ENCODE results near the gene MAGI2. TPM values are rescaled to one million over a fixed set of nuclear protein-coding genes. Genes with fewer than 3 reads are reported as not detected.

MAGI2 gene
- total and polyA plus RNA-seq, 2 experiments from 2014 or later: 10.4 to 26.4 TPM

DNA sequence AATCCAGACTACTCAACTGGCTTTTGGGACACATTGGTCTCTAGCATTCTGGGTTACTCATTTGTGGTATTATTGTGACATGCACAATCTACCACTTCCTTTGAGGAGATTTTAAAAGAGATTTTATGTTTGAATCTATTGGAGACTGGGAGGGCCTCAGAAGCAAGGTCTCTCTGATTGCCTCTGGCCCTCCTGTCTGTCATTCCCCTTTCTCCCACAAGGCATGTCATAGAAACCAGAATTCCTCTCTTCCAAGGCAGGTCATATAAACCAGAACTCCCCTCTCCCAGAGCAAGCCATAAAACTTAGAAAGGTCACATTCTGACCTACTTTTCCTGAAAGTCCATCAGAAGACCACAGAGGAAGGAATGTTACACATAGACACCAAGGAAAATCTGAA lies 877.2 kb downstream of the MAGI2 start:
- no peak overlapping the region for H3K4me3 Mint-ChIP-seq
- H3K27me3 ChIP-seq (ENCODE audit: insufficient read depth): no peaks in the 10 kb centered on the region
- no peaks in the 10 kb centered on the region for H4K20me1 ChIP-seq (replicated peaks; ENCODE audit: insufficient read depth)
- no peaks in the 10 kb centered on the region for H3K36me3 ChIP-seq (ENCODE audit: insufficient read depth)
- no peaks in the 10 kb centered on the region for H3K36me3 Mint-ChIP-seq (ENCODE audit: low read depth)
- H3K9me3 Mint-ChIP-seq: no peaks in the 10 kb centered on the region
- ATAC-seq: peak; percentile 60
- no peak overlapping the region for H3K4me3 ChIP-seq
- TF ChIP-seq ZNF331 (CRISPR knock-in tag; IDR thresholded peaks at IDR 0.05; ENCODE audit: low read depth) (no peak), CREB1 (CRISPR knock-in tag; IDR thresholded peaks at IDR 0.05; ENCODE audit: low read depth) (no peak), POLR2AphosphoS5 (IDR thresholded peaks at IDR 0.05; ENCODE audit: low read depth) (no peak), ZNF114 (CRISPR knock-in tag; IDR thresholded peaks at IDR 0.05) (no peak), EZH2phosphoT487 (IDR thresholded peaks at IDR 0.05; ENCODE audit: unreplicated experiment) (no peak), STAT1 (IDR thresholded peaks at IDR 0.05; ENCODE audit: unreplicated experiment) (no peak), JUNB (IDR thresholded peaks at IDR 0.05; ENCODE audit: unreplicated experiment) (no peak), EZH2 (IDR thresholded peaks at IDR 0.05; ENCODE audit: low read depth, unreplicated experiment) (no peak), NANOG (IDR thresholded peaks at IDR 0.05; ENCODE audit: borderline replicate concordance) (no peak)
- TF ChIP-seq, protein P1, sequence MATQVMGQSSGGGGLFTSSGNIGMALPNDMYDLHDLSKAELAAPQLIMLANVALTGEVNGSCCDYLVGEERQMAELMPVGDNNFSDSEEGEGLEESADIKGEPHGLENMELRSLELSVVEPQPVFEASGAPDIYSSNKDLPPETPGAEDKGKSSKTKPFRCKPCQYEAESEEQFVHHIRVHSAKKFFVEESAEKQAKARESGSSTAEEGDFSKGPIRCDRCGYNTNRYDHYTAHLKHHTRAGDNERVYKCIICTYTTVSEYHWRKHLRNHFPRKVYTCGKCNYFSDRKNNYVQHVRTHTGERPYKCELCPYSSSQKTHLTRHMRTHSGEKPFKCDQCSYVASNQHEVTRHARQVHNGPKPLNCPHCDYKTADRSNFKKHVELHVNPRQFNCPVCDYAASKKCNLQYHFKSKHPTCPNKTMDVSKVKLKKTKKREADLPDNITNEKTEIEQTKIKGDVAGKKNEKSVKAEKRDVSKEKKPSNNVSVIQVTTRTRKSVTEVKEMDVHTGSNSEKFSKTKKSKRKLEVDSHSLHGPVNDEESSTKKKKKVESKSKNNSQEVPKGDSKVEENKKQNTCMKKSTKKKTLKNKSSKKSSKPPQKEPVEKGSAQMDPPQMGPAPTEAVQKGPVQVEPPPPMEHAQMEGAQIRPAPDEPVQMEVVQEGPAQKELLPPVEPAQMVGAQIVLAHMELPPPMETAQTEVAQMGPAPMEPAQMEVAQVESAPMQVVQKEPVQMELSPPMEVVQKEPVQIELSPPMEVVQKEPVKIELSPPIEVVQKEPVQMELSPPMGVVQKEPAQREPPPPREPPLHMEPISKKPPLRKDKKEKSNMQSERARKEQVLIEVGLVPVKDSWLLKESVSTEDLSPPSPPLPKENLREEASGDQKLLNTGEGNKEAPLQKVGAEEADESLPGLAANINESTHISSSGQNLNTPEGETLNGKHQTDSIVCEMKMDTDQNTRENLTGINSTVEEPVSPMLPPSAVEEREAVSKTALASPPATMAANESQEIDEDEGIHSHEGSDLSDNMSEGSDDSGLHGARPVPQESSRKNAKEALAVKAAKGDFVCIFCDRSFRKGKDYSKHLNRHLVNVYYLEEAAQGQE (IDR thresholded peaks at IDR 0.05; ENCODE audit: unreplicated experiment): no peak
- TF ChIP-seq, protein P2, sequence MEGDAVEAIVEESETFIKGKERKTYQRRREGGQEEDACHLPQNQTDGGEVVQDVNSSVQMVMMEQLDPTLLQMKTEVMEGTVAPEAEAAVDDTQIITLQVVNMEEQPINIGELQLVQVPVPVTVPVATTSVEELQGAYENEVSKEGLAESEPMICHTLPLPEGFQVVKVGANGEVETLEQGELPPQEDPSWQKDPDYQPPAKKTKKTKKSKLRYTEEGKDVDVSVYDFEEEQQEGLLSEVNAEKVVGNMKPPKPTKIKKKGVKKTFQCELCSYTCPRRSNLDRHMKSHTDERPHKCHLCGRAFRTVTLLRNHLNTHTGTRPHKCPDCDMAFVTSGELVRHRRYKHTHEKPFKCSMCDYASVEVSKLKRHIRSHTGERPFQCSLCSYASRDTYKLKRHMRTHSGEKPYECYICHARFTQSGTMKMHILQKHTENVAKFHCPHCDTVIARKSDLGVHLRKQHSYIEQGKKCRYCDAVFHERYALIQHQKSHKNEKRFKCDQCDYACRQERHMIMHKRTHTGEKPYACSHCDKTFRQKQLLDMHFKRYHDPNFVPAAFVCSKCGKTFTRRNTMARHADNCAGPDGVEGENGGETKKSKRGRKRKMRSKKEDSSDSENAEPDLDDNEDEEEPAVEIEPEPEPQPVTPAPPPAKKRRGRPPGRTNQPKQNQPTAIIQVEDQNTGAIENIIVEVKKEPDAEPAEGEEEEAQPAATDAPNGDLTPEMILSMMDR (conservative IDR thresholded peaks at IDR 0.05; ENCODE audit: low read depth in 2 of 2): no peak
- TF ChIP-seq, protein P3, sequence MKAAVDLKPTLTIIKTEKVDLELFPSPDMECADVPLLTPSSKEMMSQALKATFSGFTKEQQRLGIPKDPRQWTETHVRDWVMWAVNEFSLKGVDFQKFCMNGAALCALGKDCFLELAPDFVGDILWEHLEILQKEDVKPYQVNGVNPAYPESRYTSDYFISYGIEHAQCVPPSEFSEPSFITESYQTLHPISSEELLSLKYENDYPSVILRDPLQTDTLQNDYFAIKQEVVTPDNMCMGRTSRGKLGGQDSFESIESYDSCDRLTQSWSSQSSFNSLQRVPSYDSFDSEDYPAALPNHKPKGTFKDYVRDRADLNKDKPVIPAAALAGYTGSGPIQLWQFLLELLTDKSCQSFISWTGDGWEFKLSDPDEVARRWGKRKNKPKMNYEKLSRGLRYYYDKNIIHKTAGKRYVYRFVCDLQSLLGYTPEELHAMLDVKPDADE (IDR thresholded peaks at IDR 0.05): no peak
- TF ChIP-seq, protein P4, sequence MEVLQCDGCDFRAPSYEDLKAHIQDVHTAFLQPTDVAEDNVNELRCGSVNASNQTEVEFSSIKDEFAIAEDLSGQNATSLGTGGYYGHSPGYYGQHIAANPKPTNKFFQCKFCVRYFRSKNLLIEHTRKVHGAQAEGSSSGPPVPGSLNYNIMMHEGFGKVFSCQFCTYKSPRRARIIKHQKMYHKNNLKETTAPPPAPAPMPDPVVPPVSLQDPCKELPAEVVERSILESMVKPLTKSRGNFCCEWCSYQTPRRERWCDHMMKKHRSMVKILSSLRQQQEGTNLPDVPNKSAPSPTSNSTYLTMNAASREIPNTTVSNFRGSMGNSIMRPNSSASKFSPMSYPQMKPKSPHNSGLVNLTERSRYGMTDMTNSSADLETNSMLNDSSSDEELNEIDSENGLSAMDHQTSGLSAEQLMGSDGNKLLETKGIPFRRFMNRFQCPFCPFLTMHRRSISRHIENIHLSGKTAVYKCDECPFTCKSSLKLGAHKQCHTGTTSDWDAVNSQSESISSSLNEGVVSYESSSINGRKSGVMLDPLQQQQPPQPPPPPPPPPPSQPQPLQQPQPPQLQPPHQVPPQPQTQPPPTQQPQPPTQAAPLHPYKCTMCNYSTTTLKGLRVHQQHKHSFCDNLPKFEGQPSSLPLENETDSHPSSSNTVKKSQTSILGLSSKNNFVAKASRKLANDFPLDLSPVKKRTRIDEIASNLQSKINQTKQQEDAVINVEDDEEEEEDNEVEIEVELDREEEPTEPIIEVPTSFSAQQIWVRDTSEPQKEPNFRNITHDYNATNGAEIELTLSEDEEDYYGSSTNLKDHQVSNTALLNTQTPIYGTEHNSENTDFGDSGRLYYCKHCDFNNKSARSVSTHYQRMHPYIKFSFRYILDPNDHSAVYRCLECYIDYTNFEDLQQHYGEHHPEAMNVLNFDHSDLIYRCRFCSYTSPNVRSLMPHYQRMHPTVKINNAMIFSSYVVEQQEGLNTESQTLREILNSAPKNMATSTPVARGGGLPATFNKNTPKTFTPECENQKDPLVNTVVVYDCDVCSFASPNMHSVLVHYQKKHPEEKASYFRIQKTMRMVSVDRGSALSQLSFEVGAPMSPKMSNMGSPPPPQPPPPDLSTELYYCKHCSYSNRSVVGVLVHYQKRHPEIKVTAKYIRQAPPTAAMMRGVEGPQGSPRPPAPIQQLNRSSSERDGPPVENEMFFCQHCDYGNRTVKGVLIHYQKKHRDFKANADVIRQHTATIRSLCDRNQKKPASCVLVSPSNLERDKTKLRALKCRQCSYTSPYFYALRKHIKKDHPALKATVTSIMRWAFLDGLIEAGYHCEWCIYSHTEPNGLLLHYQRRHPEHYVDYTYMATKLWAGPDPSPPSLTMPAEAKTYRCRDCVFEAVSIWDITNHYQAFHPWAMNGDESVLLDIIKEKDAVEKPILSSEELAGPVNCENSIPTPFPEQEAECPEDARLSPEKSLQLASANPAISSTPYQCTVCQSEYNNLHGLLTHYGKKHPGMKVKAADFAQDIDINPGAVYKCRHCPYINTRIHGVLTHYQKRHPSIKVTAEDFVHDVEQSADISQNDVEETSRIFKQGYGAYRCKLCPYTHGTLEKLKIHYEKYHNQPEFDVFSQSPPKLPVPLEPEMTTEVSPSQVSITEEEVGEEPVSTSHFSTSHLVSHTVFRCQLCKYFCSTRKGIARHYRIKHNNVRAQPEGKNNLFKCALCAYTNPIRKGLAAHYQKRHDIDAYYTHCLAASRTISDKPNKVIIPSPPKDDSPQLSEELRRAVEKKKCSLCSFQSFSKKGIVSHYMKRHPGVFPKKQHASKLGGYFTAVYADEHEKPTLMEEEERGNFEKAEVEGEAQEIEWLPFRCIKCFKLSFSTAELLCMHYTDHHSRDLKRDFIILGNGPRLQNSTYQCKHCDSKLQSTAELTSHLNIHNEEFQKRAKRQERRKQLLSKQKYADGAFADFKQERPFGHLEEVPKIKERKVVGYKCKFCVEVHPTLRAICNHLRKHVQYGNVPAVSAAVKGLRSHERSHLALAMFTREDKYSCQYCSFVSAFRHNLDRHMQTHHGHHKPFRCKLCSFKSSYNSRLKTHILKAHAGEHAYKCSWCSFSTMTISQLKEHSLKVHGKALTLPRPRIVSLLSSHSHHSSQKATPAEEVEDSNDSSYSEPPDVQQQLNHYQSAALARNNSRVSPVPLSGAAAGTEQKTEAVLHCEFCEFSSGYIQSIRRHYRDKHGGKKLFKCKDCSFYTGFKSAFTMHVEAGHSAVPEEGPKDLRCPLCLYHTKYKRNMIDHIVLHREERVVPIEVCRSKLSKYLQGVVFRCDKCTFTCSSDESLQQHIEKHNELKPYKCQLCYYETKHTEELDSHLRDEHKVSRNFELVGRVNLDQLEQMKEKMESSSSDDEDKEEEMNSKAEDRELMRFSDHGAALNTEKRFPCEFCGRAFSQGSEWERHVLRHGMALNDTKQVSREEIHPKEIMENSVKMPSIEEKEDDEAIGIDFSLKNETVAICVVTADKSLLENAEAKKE (CRISPR knock-in tag; IDR thresholded peaks at IDR 0.05): no peak
- no peaks in the 10 kb centered on the region for H3K9me2 ChIP-seq (ENCODE audit: insufficient read depth)
- peak; percentile 64 for DNase-seq (ENCODE audit: low spot score)
- no peaks in the 10 kb centered on the region; the same call in 1 of the 2 replicates for H3F3A ChIP-seq (replicated peaks; ENCODE audit: low read depth)
- peaks cover 49% of the 10 kb centered on the region for H3K4me1 Mint-ChIP-seq
- peak overlapping the region; percentile 91 for H3K27ac ChIP-seq (ENCODE audit: low read depth)
- peaks cover 49% of the 10 kb centered on the region for H3K4me1 ChIP-seq (ENCODE audit: insufficient read depth)
- no peaks in the 10 kb centered on the region for H3K79me2 ChIP-seq (replicated peaks; ENCODE audit: insufficient read depth)
- H3K4me2 ChIP-seq: peak overlapping the region; percentile 40; the same call in 1 of the 2 replicates
- H3K27ac Mint-ChIP-seq: peak overlapping the region; percentile 90
- no peak overlapping the region for H2AFZ ChIP-seq
- H3K27me3 Mint-ChIP-seq (ENCODE audit: insufficient read depth, low read depth, poor library complexity): peaks cover 3% of the 10 kb centered on the region
